G401.6 (cell line): ENCODE results near the gene CLDN6.

Experiments
- FAIRE-seq: peaks from 2 replicates; lab custom pipeline; 2012; peaks lifted over from hg19 to GRCh38; lab: Jason Lieb, UNC

CLDN6 gene

GRCh38 chr16:2970563-2970962, 47.4 kb downstream of the CLDN6 start:
- FAIRE-seq, result no peak

GRCh38 chr16:2969545-2970521, 48.1 kb downstream of the CLDN6 start:
- peak; percentile 36 for FAIRE-seq

- no peak for FAIRE-seq
Measured at GRCh38 chr16:2968738-2969544, 49.0 kb downstream of the CLDN6 start, which contains the start of gene PAQR4. PAQR4 (plus strand) TSS chr16:2969348; CDS start chr16:2969675, 327 bp downstream.

GRCh38 chr16:2968368-2968737, 49.6 kb downstream of the CLDN6 start:
- peak; percentile 30 for FAIRE-seq

- FAIRE-seq, result no peak
Measured at GRCh38 chr16:2967721-2968161, 50.2 kb downstream of the CLDN6 start.

GRCh38 chr16:2967211-2967631, 50.8 kb downstream of the CLDN6 start:
- FAIRE-seq, result no peak

- no peak for FAIRE-seq
Measured at GRCh38 chr16:2966808-2967191, 51.2 kb downstream of the CLDN6 start.

- no peak for FAIRE-seq
Measured at GRCh38 chr16:2966043-2966807, 51.8 kb downstream of the CLDN6 start.
